Activated B cell treated with CpG ODN at 0.5 μM for 24 hours (primary cell): Measurements from ENCODE around the gene CUL4A. TPM values are rescaled to one million over a fixed set of nuclear protein-coding genes. Genes with fewer than 3 reads are reported as not detected.

Experiments
- ATAC-seq: fragments of 200-7000 bp; cut with Tn5 transposase; one replicate; pipeline ENCODE4 v1.10.0; 2021; ENCODE audit warnings: low read depth, mild to moderate bottlenecking, moderate library complexity
- CTCF ChIA-PET: fragments of 350-600 bp; sonication (Branson Sonifier 250); formaldehyde crosslinking; loops from one replicate; lab custom pipeline; 2021; ENCODE audit warnings: antibody characterized with exemption; lab: Charles Lee
- POLR2A ChIA-PET: fragments of 350-600 bp; sonication (Branson Sonifier 250); formaldehyde crosslinking; loops from one replicate; lab custom pipeline; 2021; ENCODE audit warnings: antibody characterized with exemption; lab: Charles Lee
- DNase-seq: peaks from one replicate; pipeline ENCODE4 v3.0.0; 2022
- H3K27ac Mint-ChIP-seq: one replicate; pipeline ENCODE4 v1.8.0; 2020; ENCODE audit warnings: mixed read lengths
- H3K27me3 Mint-ChIP-seq: one replicate; pipeline ENCODE4 v1.8.0; 2021; ENCODE audit warnings: mixed read lengths
- H3K36me3 Mint-ChIP-seq: one replicate; pipeline ENCODE4 v1.8.0; 2021; ENCODE audit warnings: low read depth, mixed read lengths
- H3K4me1 Mint-ChIP-seq: one replicate; pipeline ENCODE4 v1.8.0; 2021; ENCODE audit warnings: mixed read lengths
- H3K4me3 Mint-ChIP-seq: one replicate; pipeline ENCODE4 v1.8.0; 2020; ENCODE audit warnings: mild to moderate bottlenecking, mixed read lengths
- H3K9me3 Mint-ChIP-seq: one replicate; pipeline ENCODE4 v1.8.0; 2020; ENCODE audit warnings: mixed read lengths
- intact Hi-C: fragments of 100-400 bp; cut with micrococcal nuclease; formaldehyde crosslinking; loops from one replicate; pipeline ENCODE4 v1.15.1; 2024
- total RNA-seq: library from RNA; stranded (reverse); gene quantifications from 2 replicates; pipeline ENCODE4 v1.2.3, GENCODE V29; 2022
- TF ChIP-seq, protein P1 (sequence below): fragments of 200-600 bp; IDR thresholded peaks from one replicate; pipeline ENCODE4 v1.8.0; 2022; ENCODE audit warnings: antibody characterized with exemption, mild to moderate bottlenecking

CUL4A gene
- total RNA-seq, 1 donor from 2014 or later: 77.2 TPM

DNA sequence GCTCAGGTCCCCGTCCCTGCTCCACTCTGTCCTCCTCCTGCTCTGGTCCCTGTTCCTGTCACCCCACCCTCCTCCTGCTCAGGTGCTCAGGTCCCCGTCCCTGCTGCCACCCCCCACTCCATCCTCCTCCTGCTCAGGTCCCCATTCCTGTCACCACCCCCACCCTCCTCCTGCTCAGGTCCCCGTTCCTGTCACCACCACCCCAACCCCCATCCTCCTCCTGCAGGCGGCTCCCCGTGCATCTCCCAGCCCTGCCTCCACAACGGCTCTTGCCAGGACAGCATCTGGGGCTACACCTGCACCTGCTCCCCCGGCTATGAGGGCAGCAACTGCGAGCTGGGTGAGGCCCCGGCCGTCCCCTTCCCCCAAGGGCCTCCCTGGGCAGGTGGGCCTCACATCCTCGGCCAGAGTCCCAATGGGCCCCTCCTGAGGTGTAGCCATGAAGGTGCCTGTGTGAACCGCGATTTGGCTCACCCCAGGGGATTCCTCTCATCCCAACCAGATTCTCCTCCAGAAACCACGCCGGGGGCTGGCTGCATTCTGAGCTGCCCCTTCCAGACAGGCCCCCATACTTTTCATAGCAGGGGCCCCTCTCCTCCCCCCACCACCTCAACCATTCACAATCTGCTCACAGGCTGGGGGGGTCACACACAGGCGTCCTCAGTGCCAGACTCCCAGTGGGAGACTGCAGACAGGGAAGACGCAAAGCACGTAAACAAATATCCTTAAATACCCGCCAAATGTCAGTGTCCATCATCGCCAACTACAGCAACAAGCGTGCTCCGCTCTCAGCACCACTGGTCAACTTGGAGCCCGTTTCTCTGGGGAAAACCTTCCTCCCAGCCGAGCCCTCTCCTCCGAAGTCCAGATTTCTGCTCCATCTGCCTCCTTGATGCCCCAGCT is 46.4 kb upstream of the CUL4A start:
- peaks cover 5% of the 10 kb centered on the region for H3K4me1 Mint-ChIP-seq
- H3K27me3 Mint-ChIP-seq: peaks cover 4% of the 10 kb centered on the region
- peaks cover 3% of the 10 kb centered on the region for H3K36me3 Mint-ChIP-seq
- ATAC-seq (no peak), DNase-seq (no peak)
- TF ChIP-seq, protein P1, sequence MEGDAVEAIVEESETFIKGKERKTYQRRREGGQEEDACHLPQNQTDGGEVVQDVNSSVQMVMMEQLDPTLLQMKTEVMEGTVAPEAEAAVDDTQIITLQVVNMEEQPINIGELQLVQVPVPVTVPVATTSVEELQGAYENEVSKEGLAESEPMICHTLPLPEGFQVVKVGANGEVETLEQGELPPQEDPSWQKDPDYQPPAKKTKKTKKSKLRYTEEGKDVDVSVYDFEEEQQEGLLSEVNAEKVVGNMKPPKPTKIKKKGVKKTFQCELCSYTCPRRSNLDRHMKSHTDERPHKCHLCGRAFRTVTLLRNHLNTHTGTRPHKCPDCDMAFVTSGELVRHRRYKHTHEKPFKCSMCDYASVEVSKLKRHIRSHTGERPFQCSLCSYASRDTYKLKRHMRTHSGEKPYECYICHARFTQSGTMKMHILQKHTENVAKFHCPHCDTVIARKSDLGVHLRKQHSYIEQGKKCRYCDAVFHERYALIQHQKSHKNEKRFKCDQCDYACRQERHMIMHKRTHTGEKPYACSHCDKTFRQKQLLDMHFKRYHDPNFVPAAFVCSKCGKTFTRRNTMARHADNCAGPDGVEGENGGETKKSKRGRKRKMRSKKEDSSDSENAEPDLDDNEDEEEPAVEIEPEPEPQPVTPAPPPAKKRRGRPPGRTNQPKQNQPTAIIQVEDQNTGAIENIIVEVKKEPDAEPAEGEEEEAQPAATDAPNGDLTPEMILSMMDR: no peak
- peaks cover 3% of the 10 kb centered on the region for H3K9me3 Mint-ChIP-seq
- intact Hi-C loops: no loop called here
- POLR2A ChIA-PET: no interaction called here
- CTCF ChIA-PET: no interaction called here
- H3K4me3 Mint-ChIP-seq: no peak overlapping the region
- no peak overlapping the region for H3K27ac Mint-ChIP-seq

DNA sequence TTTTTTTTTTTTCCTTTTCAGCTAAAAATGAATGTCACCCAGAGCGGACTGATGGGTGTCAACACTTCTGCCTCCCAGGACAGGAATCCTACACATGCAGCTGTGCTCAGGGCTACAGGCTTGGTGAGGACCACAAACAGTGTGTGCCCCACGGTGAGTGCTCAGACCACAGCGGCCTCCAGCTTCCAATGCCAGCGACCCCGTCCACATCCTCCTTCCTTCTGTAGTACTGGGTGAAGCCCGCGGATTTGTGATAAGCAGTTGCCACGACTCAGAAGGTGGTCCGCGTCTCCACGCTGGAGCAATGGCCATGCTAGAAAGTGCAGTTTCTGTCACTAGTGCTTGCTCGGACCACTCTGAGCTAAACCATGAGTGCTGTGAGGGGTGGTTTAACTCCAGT is 44.9 kb upstream of the CUL4A start:
- Mint-ChIP-seq H3K4me3 (no peak overlapping the region), H3K9me3 (peaks cover 3% of the 10 kb centered on the region), H3K27ac (no peak overlapping the region), H3K36me3 (peaks cover 10% of the 10 kb centered on the region), H3K27me3 (peaks cover 4% of the 10 kb centered on the region), H3K4me1 (peaks cover 5% of the 10 kb centered on the region)
- ChIA-PET CTCF (no interaction called here), POLR2A (no interaction called here)
- TF ChIP-seq, protein P1: no peak
- DNase-seq (no peak), ATAC-seq (no peak)
- intact Hi-C loops: no loop called here

DNA sequence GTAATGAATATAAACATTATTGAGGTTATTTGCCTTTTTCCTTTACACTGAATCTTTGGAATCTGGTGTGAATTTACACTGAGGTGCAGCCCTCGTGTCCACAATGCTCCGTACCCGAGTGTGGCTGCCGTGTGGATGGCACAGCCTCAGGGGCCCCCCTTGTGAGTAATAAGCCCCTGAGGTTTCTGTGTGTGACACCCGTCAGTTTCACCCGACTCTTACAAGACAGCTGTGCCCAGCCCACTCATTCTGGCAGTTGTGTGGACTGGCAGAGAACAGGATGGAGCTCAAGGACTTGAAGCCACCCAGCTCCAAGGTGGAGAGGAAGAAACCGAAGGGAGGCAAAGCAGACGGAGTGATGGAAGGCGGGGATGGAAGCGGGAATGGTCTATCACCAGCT is 43.1 kb upstream of the CUL4A start:
- intact Hi-C loops: no loop called here
- ATAC-seq: no peak
- ChIA-PET CTCF (no interaction called here), POLR2A (no interaction called here)
- Mint-ChIP-seq H3K27ac (no peak overlapping the region), H3K4me1 (peaks cover 5% of the 10 kb centered on the region), H3K27me3 (peaks cover 2% of the 10 kb centered on the region), H3K9me3 (peaks cover 3% of the 10 kb centered on the region), H3K4me3 (no peak overlapping the region), H3K36me3 (peaks cover 16% of the 10 kb centered on the region)
- TF ChIP-seq, protein P1: no peak
- DNase-seq: no peak

DNA sequence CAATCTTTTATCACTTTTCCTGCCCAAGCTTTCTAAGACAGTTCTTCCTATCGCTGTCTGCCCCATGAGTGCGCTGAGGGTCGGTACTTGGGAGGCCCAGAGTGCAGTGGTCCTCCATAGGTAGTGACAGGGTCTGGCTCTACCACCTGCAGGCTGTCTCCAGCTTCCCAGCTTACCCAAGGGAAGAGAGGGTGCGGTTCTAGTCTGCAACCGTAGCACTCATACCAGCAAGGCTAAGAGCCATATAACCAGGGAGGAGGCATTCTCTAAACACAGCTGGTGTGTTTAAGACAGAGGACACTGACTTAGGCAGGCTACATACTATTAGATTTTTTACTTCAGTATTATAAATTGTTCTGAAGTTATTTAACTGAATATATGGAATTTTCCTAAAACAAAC is 42.7 kb upstream of the CUL4A start:
- H3K27me3 Mint-ChIP-seq: no peaks in the 10 kb centered on the region
- H3K27ac Mint-ChIP-seq: no peak overlapping the region
- no peak for DNase-seq
- H3K36me3 Mint-ChIP-seq: peaks cover 21% of the 10 kb centered on the region
- ChIA-PET CTCF (no interaction called here), POLR2A (no interaction called here)
- peaks cover 5% of the 10 kb centered on the region for H3K4me1 Mint-ChIP-seq
- no peak for ATAC-seq
- no peak overlapping the region for H3K4me3 Mint-ChIP-seq
- TF ChIP-seq, protein P1: no peak
- peaks cover 3% of the 10 kb centered on the region for H3K9me3 Mint-ChIP-seq
- intact Hi-C loops: no loop called here

DNA sequence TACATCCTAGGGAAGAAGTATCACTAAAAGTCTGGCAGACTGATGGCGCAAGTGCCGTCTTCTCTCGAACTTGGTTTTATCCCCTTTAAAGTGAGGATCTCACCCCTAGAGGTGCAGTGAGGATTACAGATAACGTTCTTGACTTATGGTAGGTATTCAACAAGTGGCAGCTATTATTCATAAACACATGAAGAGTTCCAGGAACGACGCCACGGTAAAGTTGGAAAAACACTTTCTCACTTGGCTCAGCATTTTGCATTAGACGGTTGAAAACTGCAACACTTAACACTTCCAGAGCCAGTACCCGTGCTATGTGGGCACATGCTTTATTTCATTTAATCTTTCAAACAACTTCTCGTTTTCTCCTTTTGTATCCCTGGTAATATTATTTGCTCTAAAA is 42.3 kb upstream of the CUL4A start:
- no peak overlapping the region for H3K4me3 Mint-ChIP-seq
- intact Hi-C loops: no loop called here
- no peak overlapping the region for H3K27ac Mint-ChIP-seq
- H3K9me3 Mint-ChIP-seq: peaks cover 3% of the 10 kb centered on the region
- TF ChIP-seq, protein P1: no peak
- no peak for DNase-seq
- peaks cover 24% of the 10 kb centered on the region for H3K36me3 Mint-ChIP-seq
- ChIA-PET POLR2A (no interaction called here), CTCF (no interaction called here)
- ATAC-seq: no peak
- peaks cover 5% of the 10 kb centered on the region for H3K4me1 Mint-ChIP-seq
- no peaks in the 10 kb centered on the region for H3K27me3 Mint-ChIP-seq
